22Rv1 (cell line): ENCODE data around the gene GPN3.
"Not testable (repeated sequence)": the region's sequence is repeated elsewhere in the genome, so short reads cannot be mapped to it uniquely, and the experiment has no call there.

Experiments
- CTCF ChIP-seq: fragments of 450-650 bp; IDR thresholded peaks from 2 replicates; pipeline ENCODE4 v1.5.1; 2017; ENCODE audit warnings: mild to moderate bottlenecking
- ZFX ChIP-seq: fragments of 450-650 bp; IDR thresholded peaks from 2 replicates; pipeline ENCODE4 v1.6.1; 2017; ENCODE audit warnings: antibody characterized with exemption, borderline replicate concordance

DNA sequence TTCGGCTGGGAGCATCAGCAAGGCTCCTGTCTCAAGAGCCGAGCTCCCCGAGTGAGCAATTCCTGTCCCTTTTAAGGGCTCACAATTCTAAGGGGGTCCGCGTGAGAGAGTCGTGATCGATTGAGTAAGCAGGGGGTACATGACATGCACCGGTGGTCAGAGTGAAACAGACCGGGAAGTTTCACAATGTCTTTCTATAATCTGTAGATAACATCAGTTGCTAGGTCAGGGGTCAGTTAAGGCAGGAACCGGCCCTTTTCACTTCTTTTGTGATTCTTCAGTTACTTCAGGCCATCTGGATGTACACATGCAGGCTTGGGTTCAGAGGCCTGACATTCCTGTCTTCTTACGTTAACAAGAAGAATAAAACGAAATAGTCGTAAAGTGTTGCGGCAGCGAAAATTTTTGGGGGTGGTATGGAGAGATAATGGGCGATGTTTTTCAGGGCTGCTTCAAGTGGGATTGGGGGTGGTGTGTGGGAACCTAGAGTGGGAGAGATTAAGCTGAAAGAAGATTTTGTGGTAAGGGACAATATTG lies 62.9 kb downstream of the GPN3 start:
- TF ChIP-seq CTCF, ZFX: not testable (repeated sequence)
